Loucy (cell line): Measurements from ENCODE around the gene TM7SF3.

Source experiments
- H2AFZ ChIP-seq: fragments of 200-600 bp; sonication (generic); 2 replicates; pipeline ENCODE4 v1.6.0; 2016; ENCODE audit warnings: antibody characterized with exemption, mild to moderate bottlenecking, low read length, moderate library complexity
- H3F3A ChIP-seq: fragments of 200-600 bp; 2 replicates; pipeline ENCODE4 v1.6.0; 2016; ENCODE audit warnings: antibody characterized with exemption, low read depth, mild to moderate bottlenecking
- H3K27me3 ChIP-seq: fragments of 200-600 bp; sonication (generic); 2 replicates; pipeline ENCODE4 v1.6.1; 2014; ENCODE audit warnings: low read length, mild to moderate bottlenecking; ENCODE audit not compliant: insufficient read depth, poor library complexity, severe bottlenecking
- H3K36me3 ChIP-seq: fragments of 200-600 bp; sonication (generic); 2 replicates; pipeline ENCODE4 v1.6.1; 2016; ENCODE audit warnings: low read length; ENCODE audit not compliant: insufficient read depth
- H3K4me1 ChIP-seq: fragments of 200-600 bp; sonication (generic); 2 replicates; pipeline ENCODE4 v1.5.1; 2014; ENCODE audit warnings: low read length, mild to moderate bottlenecking; ENCODE audit not compliant: insufficient read depth, poor library complexity, severe bottlenecking
- H3K4me2 ChIP-seq: fragments of 200-600 bp; sonication (generic); 2 replicates; pipeline ENCODE4 v1.6.0; 2014; ENCODE audit warnings: antibody characterized with exemption, low read length, low read depth, mild to moderate bottlenecking; ENCODE audit not compliant: poor library complexity, severe bottlenecking
- H3K4me3 ChIP-seq: fragments of 200-600 bp; sonication (generic); 2 replicates; pipeline ENCODE4 v1.5.1; 2014; ENCODE audit warnings: low read length, mild to moderate bottlenecking, mixed read lengths; ENCODE audit not compliant: poor library complexity, severe bottlenecking
- H3K79me2 ChIP-seq: fragments of 200-600 bp; sonication (generic); 2 replicates; pipeline ENCODE4 v1.6.1; 2014; ENCODE audit warnings: low read length; ENCODE audit not compliant: insufficient read depth
- H3K9ac ChIP-seq: fragments of 200-600 bp; sonication (generic); 2 replicates; pipeline ENCODE4 v1.6.0; 2014; ENCODE audit warnings: mild to moderate bottlenecking, low read depth, low read length, moderate library complexity; ENCODE audit not compliant: poor library complexity, severe bottlenecking
- H3K9me2 ChIP-seq: fragments of 200-600 bp; sonication (generic); replicated peaks from 2 replicates; pipeline ENCODE4 v1.6.1; 2016; ENCODE audit warnings: low read depth, low read length, mixed read lengths
- H3K9me3 ChIP-seq: fragments of 200-600 bp; sonication (generic); 2 replicates; pipeline ENCODE4 v1.6.1; 2014; ENCODE audit warnings: mild to moderate bottlenecking, antibody characterized with exemption, low read length, low read depth; ENCODE audit not compliant: insufficient read depth
- H4K20me1 ChIP-seq: fragments of 200-600 bp; sonication (generic); 2 replicates; pipeline ENCODE4 v1.6.0; 2014; ENCODE audit warnings: antibody characterized with exemption, low read length, mild to moderate bottlenecking; ENCODE audit not compliant: insufficient read depth, poor library complexity, severe bottlenecking
- EZH2phosphoT487 ChIP-seq: fragments of 200-600 bp; IDR thresholded peaks from 2 replicates; pipeline ENCODE4 v1.6.1; 2018; ENCODE audit warnings: antibody characterized with exemption, mild to moderate bottlenecking, moderate library complexity, borderline replicate concordance
- TF ChIP-seq, protein P1 (sequence below): fragments of 200-600 bp; sonication (generic); conservative IDR thresholded peaks from 2 replicates; pipeline ENCODE4 v1.5.1; 2014; ENCODE audit warnings: mild to moderate bottlenecking, antibody characterized with exemption, low read length

Gene TM7SF3

DNA sequence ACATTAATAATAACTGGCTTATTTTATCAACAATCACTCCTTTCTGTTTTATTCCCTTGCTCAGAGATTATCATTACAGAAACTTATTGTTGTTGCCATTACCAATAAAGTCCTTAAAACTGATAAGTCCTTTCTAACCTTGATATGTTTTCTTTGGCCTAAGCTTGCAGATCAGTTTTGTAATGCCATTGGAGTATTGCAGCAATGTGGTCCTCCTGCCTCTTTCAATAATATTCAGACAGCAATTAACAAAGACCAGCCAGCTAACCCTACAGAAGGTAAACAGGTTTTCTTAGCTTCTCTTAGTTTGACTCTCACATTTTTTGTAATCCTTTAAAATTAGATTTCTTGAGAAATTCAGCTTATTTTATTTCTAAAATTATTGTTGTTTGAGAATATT is 12.1 kb upstream of the TM7SF3 start:
- H3K4me3 ChIP-seq = peak overlapping the region; percentile 95
- peaks cover 42% of the 10 kb centered on the region for H3K4me1 ChIP-seq
- no peaks in the 10 kb centered on the region for H3K27me3 ChIP-seq
- no peaks in the 10 kb centered on the region for H3K9me2 ChIP-seq
- peak overlapping the region; percentile 81 for H3K9ac ChIP-seq
- H3K9me3 ChIP-seq = no peaks in the 10 kb centered on the region
- H3F3A ChIP-seq = no peaks in the 10 kb centered on the region
- peak overlapping the region; percentile 72 for H3K4me2 ChIP-seq
- no peak overlapping the region for H2AFZ ChIP-seq
- no peak for TF ChIP-seq EZH2phosphoT487
- TF ChIP-seq, protein P1, sequence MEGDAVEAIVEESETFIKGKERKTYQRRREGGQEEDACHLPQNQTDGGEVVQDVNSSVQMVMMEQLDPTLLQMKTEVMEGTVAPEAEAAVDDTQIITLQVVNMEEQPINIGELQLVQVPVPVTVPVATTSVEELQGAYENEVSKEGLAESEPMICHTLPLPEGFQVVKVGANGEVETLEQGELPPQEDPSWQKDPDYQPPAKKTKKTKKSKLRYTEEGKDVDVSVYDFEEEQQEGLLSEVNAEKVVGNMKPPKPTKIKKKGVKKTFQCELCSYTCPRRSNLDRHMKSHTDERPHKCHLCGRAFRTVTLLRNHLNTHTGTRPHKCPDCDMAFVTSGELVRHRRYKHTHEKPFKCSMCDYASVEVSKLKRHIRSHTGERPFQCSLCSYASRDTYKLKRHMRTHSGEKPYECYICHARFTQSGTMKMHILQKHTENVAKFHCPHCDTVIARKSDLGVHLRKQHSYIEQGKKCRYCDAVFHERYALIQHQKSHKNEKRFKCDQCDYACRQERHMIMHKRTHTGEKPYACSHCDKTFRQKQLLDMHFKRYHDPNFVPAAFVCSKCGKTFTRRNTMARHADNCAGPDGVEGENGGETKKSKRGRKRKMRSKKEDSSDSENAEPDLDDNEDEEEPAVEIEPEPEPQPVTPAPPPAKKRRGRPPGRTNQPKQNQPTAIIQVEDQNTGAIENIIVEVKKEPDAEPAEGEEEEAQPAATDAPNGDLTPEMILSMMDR = no peak
- peaks cover 16% of the 10 kb centered on the region for H4K20me1 ChIP-seq
- peaks cover 55% of the 10 kb centered on the region for H3K79me2 ChIP-seq
- H3K36me3 ChIP-seq = peaks cover 40% of the 10 kb centered on the region

- H3K9me3 ChIP-seq = no peaks in the 10 kb centered on the region
- no peaks in the 10 kb centered on the region for H3K27me3 ChIP-seq
- H2AFZ ChIP-seq = no peak overlapping the region
- H3K4me3 ChIP-seq = peak overlapping the region; percentile 95
- no peaks in the 10 kb centered on the region for H3F3A ChIP-seq
- peaks cover 55% of the 10 kb centered on the region for H3K79me2 ChIP-seq
- H3K4me2 ChIP-seq = peak overlapping the region; percentile 72
- peak overlapping the region; percentile 81 for H3K9ac ChIP-seq
- H4K20me1 ChIP-seq = peaks cover 16% of the 10 kb centered on the region
- peaks cover 30% of the 10 kb centered on the region for H3K36me3 ChIP-seq
- H3K9me2 ChIP-seq = no peaks in the 10 kb centered on the region
- no peak for TF ChIP-seq EZH2phosphoT487
- TF ChIP-seq, protein P1 = no peak
- peaks cover 42% of the 10 kb centered on the region for H3K4me1 ChIP-seq
Measured at GRCh38 chr12:27025116-27025515, 10.9 kb upstream of the TM7SF3 start.

- Histone ChIP-seq H3K4me2 (peak overlapping the region; percentile 72), H2AFZ (no peak overlapping the region), H3K36me3 (peaks cover 22% of the 10 kb centered on the region), H3K79me2 (peaks cover 55% of the 10 kb centered on the region), H3K9ac (peak overlapping the region; percentile 81), H3K27me3 (no peaks in the 10 kb centered on the region), H3F3A (no peaks in the 10 kb centered on the region), H3K9me3 (no peaks in the 10 kb centered on the region), H3K9me2 (no peaks in the 10 kb centered on the region), H3K4me1 (peaks cover 42% of the 10 kb centered on the region), H3K4me3 (peak overlapping the region; percentile 95), H4K20me1 (peaks cover 16% of the 10 kb centered on the region)
- no peak for TF ChIP-seq EZH2phosphoT487
- TF ChIP-seq, protein P1 = no peak
Measured at GRCh38 chr12:27024291-27024690, 10.1 kb upstream of the TM7SF3 start.
